CD4-positive, alpha-beta T cell treated with Interleukin-4 for 4 hours (primary cell): Measurements from ENCODE around the gene GBP2.
"Not testable (repeated sequence)": the region's sequence is repeated elsewhere in the genome, so short reads cannot be mapped to it uniquely, and the experiment has no call there.

Source experiments
- DNase-seq: peaks from one replicate; pipeline ENCODE4 v3.0.0-alpha.2; 2020

GBP2 gene, protein sequence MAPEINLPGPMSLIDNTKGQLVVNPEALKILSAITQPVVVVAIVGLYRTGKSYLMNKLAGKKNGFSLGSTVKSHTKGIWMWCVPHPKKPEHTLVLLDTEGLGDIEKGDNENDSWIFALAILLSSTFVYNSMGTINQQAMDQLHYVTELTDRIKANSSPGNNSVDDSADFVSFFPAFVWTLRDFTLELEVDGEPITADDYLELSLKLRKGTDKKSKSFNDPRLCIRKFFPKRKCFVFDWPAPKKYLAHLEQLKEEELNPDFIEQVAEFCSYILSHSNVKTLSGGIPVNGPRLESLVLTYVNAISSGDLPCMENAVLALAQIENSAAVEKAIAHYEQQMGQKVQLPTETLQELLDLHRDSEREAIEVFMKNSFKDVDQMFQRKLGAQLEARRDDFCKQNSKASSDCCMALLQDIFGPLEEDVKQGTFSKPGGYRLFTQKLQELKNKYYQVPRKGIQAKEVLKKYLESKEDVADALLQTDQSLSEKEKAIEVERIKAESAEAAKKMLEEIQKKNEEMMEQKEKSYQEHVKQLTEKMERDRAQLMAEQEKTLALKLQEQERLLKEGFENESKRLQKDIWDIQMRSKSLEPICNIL

DNA sequence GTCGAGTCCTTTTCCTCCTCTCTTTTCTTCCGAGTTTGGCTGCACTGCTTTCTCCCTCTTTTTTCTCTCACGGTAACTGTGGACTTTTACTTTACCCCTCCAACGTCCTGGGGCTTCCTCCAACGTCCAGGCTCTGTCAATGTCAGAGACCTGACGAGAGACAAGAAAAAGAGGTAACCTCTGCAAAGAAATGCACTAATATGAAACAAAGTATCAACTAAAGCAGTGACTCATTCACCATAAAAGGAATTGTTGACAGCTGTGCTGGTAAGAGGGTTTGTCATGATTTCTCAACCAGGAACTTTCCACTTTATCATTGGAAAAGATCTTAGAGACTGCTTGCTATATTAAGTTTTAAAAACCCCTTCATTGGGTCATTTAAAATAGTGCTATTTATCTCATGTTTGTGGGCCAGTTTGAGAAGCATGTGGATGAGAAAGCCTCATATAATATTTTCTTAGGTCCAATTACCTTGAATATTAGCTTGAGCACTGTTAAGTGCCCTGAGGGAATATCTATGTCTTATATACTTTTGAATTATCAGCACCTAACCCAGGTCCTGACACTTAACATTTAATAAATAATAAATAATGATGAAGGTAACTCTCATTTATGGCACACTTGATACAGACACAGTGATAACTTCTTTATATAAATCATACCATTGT, at the start of gene GBP2:
TSS of gene GBP2 (minus strand) at position 202 of the 668 bp plus-strand sequence. CDS start 4,148 bp downstream, outside the sequence.
- DNase-seq = peak; percentile 83

DNA sequence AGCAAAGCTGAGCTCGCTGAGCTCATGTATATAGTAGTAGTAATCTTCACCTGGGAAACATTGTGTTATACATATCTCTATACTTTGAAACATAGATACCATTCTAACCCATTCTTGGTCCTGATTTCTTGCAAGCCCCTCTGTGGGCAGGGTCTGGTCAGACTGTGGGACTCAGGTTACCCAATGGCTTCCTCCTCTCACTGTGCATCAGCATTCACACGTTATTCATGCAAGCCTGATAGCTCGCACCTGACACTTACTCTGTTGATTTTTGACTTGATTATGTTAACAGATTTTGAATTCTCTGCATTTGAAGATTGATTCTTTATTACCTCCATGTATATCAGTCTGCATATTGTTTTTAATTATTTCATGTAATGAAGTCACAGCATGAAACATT, 48.6 kb upstream of the GBP2 start:
- DNase-seq = no peak

DNA sequence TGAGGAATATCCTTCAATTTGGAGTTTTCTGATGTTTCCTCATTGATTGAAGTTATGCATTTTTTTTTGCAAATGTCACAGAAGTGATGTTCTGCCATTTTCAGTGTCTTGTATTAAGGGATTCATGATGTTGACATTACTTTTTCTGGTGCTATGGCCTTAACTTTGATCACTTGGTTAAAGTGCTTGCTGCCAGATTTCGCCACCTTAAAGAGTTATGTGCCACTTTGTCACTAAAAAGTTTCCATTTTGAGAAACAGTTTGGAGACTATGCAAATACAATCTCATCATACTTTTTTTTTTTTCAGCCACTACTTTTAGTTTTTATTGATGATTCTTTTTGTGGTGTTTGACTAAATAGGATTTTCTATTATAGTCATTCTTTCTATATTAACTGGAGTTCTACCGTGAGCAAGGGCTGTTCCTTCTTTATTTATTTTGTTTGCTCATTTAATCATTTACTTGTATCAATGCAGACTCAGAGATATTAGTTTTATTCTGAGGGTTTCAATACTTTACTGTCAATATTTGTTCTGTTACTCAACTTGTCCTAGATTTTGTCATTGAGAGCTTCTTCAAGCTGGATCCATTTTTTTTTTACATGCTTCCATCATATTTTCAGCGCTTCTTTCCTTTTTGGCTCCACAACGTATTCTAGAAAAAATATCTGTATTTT, 46.7 kb upstream of the GBP2 start:
- no peak for DNase-seq

DNA sequence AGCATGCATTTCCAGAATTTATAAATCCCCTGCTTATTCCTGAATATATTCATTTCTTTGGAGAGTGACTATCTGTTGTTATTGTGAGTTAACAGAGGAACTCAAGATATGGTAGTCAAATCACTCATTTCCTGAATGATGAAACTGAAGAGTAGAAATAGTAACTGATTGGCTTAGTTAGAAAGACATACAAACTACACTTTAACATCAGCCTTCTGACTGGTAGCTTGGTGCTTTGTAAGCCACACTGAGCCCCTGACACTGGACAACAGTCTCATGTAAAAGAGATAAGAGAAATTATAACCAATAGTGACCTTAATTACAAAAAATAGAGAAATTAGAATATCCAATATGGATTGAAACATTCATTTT, 45.1 kb upstream of the GBP2 start:
- DNase-seq = no peak

DNA sequence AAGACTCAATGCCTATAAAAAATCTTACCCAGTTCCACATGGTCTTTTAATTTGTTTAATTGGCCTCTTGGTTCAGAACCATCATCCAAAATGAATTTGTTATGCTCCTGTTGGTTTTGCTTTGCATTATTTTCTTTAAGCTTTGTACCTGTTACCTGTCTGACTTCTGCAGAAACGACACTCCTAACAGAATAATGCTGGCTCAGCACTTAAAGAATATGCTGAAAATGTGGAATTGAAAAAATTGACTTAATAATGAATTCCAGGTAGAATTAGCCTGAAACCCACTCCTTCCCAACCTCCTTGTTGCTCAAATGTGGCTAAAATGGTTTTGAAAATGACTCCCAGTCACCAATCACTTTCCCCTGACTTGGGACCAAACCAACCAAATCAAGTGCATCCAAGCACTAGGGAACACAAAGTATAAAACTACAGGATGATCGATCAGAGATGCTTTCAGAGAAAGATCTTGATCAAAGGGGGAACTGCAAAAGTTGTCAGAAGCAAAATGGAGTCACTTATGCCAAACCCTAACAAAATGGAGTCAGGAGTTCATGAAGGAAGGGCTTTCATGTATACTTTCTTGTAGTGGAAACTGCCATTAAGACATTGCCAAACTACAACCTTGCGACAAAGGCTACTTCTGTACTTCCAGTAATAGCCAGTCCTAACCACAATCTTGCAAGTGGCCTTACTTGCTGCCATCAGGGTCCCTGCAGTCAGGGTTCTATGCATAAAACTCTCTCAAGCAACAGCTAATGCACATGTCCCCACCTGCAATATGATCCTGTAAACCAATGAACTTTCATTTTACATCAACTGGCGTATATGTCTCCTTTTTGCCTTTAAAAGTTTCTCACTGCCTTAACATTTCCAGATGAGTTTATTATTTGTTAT, 44.5 kb upstream of the GBP2 start:
- no peak for DNase-seq

DNA sequence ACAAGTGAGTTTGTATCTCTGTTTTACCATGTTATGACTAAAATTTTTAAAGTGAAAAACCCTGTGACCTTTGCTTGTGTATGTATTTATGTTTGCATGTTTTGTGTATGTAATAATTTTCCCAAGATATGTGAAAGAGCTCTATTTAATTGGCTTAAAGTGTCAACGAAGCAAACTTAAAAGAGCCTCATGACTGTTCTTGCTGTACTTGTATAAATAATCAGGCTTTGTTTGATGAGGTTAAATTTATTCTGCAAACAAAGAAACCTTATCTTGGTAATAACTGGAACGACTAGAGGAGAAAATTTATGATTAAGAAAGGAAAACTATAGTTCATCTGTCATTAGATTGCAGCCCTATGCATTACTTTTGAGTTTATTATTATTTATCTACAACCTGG, 43.3 kb upstream of the GBP2 start:
- DNase-seq = no peak

DNA sequence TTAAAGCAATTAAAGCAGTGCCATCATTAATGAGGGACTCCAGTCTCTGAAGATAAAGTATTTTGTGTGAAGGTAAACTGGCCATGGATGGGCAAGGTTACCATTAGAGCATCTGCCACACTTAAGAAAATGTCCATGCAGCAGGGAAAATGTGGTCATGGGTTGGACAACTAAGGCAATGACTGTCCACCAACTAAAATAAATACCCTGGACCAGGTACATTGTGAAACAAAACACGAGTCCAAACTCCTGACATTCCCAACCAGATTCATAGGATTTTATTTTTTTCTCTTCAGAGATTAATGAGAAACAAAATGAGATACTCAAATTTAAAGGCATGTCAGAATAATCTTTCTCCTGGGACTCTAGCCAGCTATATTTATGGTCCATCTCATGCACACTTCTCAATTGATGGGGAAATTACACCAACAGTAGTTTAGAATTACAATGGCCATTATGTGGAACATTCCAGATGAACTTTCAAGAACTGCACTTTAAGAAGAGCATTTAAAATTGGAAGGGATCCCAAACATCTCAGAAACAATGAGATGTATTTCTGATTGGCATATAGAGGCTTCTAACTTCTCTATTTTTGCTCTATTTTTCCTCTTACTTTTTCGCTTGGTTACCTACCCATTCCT, 41.8 kb upstream of the GBP2 start:
- no peak for DNase-seq

DNA sequence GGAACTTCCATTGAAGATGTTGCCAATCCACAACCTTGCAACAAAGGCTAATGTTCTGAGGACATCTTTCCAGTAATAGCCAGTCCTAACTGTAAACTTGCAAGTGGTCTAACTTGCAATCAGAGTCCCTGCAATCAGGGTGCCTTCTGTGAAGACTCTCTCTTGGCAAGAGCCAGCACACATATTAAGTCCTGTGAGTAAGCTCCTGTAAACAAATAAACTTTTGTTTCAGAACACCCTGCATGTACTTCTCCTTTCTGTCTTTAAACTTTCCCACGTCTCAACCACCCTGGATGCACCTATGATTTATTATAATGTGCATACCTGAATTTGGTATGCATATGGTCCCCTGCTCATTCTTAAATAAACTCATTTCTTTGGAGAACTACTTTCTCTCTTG, 40.8 kb upstream of the GBP2 start:
- DNase-seq = no peak

DNA sequence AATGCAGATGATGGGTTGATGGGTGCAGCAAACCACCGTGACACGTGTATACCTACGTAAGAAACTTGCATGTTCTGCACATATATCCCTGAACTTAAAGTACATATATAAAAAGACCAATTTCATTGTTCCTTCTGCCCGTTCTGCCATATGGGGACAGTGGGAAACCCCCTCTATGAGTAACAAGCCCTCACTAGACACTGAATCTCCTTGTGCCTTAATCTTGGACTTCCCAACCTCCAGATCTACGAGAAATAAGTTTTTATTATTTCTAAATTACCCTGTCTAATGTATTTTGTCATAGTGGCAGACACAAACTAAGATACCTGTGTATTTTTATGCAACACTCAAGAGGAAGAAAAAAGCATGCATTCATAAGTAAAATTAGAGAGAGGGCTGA, 39.9 kb upstream of the GBP2 start:
- DNase-seq = no peak

DNA sequence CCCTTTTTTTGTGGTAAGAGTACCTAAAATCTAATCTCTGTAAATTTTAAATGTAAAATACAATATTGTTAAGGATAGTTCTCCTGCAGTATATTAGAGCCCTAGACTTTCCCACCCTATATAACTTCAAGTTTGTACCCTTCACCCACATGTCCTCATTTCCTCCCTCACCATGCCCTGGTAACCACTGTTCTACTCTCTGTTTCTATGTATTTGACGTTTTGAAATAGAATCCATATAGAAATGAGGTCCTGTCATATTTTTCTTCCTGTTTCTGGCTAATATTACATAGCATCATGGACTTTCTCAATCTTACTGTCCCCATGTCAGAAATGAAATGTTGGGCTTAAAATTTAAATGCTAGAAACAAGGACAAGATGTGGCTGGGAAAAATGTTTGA, 25.1 kb upstream of the GBP2 start:
- no peak for DNase-seq

DNA sequence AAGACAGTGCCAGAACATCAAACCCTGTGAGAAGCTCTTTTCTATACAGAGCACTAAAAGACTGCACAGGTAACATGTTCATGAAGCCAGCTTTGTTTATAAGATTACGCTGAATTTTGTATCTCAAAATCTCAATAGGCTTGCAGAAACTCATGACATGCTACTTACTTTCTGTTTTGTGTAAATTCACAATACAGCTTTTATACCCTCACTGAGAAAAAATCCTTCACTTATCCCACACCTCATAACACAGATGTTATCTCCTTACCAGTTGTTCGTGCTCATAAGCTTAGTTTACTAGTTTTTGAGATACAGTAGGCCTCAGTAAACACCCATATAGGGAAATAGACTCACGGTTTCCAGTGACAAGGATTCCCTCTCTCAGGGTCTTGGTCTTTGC, 24.1 kb upstream of the GBP2 start:
- DNase-seq = no peak

DNA sequence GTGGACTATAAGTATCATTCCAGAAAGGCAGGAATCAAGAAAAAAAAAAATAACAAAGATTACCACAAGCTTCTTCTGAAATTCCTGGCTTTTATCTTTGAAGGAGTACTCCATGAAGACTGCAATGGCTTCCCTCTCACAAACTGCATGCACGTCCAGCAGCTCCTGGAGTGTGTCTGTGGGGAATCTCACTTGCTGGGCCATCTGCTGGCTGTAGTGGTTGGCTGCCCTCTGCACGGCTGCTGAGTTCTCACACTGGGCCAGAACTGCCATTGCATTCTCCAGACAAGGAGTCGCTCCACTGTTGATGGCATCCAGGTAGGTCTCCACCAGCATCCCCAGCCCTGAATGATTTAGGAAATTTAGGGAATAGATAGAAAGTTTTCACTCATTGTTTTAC, 23.3 kb upstream of the GBP2 start:
- no peak for DNase-seq

DNA sequence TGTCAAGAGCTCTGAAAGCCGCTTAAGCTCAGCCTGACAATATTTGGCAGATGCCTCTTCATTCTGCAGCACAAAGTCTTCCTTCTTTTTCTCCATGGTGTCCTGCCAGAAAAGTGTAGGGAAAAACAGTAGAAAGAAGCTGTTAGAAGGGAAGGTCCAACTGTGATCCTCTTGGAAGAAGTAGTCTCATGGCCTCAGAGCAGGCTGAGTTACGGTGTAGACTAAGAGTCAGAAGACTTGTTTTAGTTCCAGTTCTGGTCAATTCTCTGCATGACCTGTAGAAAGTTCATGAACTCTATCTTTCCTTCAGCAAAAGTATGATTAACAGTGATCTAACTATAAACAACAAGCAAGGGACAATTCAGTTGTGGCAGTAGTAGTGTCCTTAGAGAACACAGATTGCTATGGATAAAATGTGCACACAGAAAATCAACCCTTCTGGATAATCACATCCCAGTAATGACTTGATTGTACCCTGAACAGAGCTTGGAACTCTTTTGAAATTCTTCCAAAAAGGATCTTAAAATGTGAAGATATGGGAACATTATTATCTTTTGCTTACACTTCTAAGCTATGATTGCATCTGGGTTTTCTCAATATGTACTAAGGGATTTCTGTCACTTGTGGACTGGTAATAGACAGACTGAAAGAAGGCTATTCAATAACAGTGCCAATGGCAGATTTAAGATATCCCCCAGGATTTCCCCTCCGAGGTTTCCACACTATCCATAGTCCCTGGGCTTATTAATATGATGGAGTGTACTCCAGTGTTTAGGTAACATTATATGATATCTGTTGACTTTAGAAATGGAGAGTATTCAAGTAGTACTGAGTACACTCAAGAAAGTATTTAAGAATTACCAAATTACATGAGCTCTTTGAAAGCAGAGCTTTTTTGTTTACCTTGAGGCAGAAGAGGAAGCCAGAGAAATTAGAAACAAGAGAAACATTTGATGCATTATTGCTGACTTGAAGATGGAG, 22.1 kb upstream of the GBP2 start:
- no peak for DNase-seq

DNA sequence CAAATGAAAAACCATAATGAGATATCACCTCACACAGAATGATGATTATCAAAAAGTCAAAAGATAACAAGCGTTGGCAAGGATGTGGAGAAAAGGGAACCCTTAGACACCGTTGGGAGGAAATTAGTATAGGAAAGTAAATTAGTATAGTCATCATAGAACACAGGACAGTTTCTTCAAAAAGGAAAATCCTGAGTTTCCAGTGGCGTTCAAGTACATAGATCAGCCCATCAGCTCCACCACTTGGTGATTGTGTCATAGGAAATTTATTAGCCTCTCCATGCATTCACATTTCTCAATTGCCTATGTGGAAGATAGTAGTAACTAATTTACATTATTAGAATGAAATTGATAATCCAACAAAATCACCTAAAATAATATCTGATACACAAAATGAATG, 20.8 kb upstream of the GBP2 start:
- no peak for DNase-seq

DNA sequence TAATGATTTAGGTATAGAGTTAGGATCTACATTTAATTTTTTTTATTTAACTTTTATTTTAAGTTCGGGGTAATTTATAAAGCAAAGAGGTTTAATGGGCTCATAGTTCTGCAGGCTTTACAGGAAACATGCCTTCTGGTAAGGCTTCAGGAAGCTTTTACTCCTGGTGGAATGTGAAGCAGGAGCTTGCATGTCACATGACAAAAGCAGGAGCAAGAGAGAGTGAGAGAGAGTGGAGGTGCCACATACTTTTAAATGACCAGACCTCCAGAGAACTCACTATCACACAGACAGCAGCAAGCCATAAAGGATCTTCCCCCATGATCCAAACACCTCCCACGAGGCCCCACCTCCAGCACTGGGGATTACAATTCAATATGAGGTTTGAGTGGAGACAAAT, 17.6 kb upstream of the GBP2 start:
- no peak for DNase-seq

DNA sequence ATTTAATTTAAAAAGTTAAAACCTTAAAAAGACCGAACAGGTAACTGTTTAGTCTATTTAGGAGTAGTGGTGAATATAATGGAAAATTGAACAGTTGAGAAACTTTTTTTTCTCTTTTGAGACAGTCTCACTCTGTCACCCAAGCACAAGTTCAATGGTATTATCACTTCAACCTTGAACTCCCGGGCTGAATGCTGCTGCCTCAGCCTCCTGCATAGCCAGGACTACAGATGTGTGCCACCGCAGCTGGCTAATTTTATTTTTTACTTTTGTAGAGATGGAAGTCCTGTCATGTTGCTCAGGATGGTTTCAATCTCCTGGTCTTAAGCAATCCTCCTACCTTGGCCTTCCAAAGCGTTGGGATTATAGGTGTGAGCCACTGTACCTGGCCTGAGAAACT, 16.2 kb upstream of the GBP2 start:
- DNase-seq = no peak

DNA sequence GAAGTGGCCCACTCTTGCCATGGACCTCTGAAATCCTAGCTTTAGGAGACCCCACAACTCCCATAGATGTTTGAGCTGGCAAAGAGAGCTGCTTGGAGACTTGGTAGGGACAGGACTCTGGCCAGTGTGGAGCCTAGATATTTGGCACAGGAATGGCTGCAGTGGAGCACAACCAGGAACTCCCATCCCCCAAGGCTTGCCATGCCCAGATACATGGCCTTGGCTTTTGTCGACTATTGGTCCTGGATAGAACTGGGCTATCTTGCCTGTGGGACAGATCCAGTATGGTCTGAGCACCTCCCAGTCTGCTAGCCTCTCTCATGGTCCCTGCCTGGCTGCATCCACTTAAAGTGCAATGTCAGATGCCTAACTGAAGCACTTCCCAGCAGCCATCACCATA, 7.8 kb upstream of the GBP2 start:
- DNase-seq = no peak

DNA sequence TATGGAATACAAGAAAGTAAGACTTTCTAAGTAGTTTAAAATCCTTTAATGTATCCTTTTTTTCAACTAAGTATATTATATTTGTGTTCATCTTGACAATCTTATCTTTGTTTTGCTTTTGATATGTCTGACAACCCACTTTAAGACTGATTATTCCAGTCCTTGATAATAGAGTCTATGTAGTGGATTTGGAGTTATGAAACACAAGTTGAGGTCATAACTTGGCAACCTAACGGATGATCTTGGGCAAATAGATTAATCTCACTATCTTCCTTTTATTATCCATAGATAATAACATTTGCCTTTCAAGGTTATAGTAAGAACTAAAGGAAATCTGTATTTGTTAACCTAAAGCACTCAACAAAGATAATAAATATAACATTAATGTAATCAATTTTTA, 4.8 kb upstream of the GBP2 start:
- DNase-seq = no peak

DNA sequence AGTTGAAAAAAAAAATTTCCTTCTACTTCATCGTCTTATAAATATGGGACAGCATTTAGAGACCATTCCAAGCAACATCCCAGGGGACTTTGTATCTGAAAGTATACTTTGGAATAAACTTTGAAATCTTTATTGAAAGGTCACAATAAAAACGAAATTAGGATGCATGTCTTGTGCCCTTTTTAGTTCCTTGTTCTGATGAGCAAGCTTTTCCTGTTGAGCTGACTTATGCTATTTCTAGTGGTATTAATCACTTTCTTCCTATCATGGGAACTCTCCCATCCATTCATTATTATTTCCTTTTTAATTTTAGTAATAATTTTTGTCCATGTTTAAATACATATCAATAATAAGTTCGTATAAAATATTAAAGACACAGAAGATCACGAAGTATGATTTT, 4.0 kb upstream of the GBP2 start:
- DNase-seq = no peak

DNA sequence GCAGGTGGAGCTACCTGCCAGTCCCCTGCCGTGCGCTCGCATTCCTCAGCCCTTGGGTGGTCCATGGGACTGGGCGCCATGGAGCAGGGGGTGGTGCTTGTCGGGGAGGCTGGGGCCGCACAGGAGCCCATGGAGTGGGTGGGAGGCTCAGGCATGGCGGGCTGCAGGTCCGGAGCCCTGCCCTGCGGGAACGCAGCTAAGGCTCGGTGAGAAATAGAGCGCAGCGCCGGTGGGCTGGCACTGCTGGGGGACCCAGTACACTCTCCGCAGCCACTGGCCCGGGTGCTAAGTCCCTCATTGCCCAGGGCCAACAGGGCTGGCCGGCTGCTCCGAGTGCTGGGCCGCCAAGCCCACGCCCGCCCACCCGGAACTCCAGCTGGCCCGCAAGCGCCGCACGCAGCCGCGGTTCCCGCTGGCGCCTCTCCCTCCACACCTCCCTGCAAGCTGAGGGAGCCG, 2.1 kb upstream of the GBP2 start:
- DNase-seq = not testable (repeated sequence)
